Right cardiac atrium (tissue), 5 donors: ENCODE measurements around the gene CCDC30. TPM values are rescaled to one million over a fixed set of nuclear protein-coding genes. Genes with fewer than 3 reads are reported as not detected.

ENCODE experiments used
- ATAC-seq, 2 donors: fragments of 200-7000 bp; cut with Tn5 transposase; one replicate each; pipeline versions ENCODE4 v1.8.0 to v1.9.1; 2020; ENCODE audit warnings: moderate library complexity in 2 of 2, mild to moderate bottlenecking in 1 of 2
- DNase-seq, 3 donors: peaks; one replicate each; pipeline ENCODE4 v3.0.0-alpha.2; 2020
- H3K27ac ChIP-seq: one replicate; pipeline ENCODE4 v1.5.1; 2013; ENCODE audit warnings: mild to moderate bottlenecking, low read length, control low read depth, moderate library complexity
- H3K27me3 ChIP-seq: one replicate; pipeline ENCODE4 v1.6.1; 2013; ENCODE audit not compliant: control insufficient read depth, insufficient read depth
- H3K4me1 ChIP-seq: one replicate; pipeline ENCODE4 v1.6.1; 2013; ENCODE audit warnings: low read length; ENCODE audit not compliant: control insufficient read depth, insufficient read depth
- H3K4me3 ChIP-seq: one replicate; pipeline ENCODE4 v1.5.1; 2013; ENCODE audit warnings: low read length, control low read depth
- H3K9me3 ChIP-seq: one replicate; pipeline ENCODE4 v1.6.1; 2013; ENCODE audit warnings: low read length; ENCODE audit not compliant: control insufficient read depth
- WGBS: extraction: QIAGEN DNeasy Blood & Tissue Kit; methylation state at CpG from one replicate; pipeline ENCODE4 v1.1.7; 2013; 5-methylcytosine and 5-hydroxymethylcytosine counted together
- intact Hi-C, 4 donors: fragments of 100-400 bp; cut with DNase I; formaldehyde crosslinking; loops; one replicate each; pipeline versions ENCODE4 v1.11.0 to v1.14.0; 2022 to 2023
- long read RNA-seq, 4 donors: library from polyadenylated mRNA; unstranded; transcript quantifications; one replicate each; pipeline ENCODE4 v2.0.0, GENCODE V29; 2020 to 2021
- polyA plus RNA-seq: library from polyadenylated mRNA; stranded (reverse); fragments of 200-250 nt; gene quantifications from one replicate; pipeline ENCODE4 v1.2.3, GENCODE V29; 2013
- total RNA-seq, 4 donors: library from RNA; stranded (reverse); fragmentation: NEBNext Ultra II Directional; extraction: Animal tissue kit (Norgen Biotek cat#: 25700); gene quantifications; one replicate each; pipeline ENCODE4 v1.2.1, GENCODE V29; 2021
- donor health status: healthy with polysubstance abuse.
- donor health status: DM: no; HTN: yes; CAD: no.
- donor health status: DM: no; HTN: no; CAD: no.
- donor health status: DM: no; HTN: yes; CAD: no; lungs with severe emphysema.
- donor health status: DM: yes; HTN: yes; CAD: no.

The CCDC30 gene
- total RNA-seq: 1 to 10 TPM; 1.4 to 2.9 (median 2.3) TPM
- polyA plus RNA-seq: 0.61 TPM
- long read RNA-seq, donor 1, partial matches to known transcripts: 1 of 7 reads
- long read RNA-seq, donor 1, other reads (novel, unspliced or antisense): 6 of 7 reads
- long read RNA-seq, donor 2: 0 reads
- long read RNA-seq, donor 3, partial matches to known transcripts: 0 of 1 reads
- long read RNA-seq, donor 3, other reads (novel, unspliced or antisense): 1 of 1 reads
- long read RNA-seq, donor 4: 0 reads

DNA sequence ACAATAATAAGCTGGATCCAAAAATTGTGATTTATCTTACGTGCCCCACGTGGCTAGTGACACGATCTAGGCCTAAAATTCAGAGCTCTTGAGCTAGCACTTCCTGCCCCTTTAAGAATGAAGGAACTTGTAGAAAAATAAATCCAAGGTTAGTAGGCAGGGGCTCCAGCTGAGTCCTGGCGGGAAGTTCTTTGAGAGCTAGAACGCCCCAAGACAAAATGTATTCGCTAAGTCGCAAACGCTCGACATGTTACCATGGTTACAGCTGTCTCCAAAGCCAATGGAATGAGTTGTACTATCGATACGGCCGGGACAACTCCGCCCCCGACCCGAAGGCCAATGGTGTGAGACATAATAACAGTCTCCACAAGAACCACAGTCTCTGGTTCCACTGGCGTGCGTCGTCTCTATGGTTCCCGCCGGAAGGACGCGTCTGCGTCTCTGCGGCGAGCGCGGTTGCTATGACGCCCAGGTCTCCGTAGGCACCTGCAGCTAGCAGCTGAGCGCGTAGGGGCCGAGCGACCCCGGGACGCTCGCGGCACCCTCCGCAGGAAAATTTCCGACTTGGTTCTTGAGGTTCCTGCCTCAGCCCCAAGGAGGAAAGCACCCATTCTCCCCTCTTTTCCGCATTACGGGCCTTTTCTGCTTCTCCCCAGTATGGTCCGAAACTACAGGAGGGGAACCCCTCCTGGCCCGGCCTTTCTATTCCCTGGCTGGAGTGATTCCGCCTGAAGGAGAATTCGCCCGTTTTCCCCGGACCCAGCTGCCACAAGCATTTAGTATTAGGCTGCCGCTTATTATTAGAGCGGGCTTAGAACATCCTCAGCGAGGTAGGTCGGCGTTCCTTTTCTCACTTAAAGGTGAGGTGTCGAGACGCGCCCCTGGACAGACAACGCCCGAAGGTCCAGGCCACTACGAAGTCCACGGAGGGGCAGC lies at the start of gene CCDC30:
CCDC30 (plus strand) TSS at position 459 of the 936 bp plus-strand sequence. CDS start 17,266 bp downstream, outside the sequence.
- Histone ChIP-seq H3K9me3 (no peaks in the 10 kb centered on the region), H3K27me3 (no peaks in the 10 kb centered on the region), H3K27ac (no peak within 1 kb of the TSS), H3K4me1 (no peaks in the 10 kb centered on the region), H3K4me3 (peak within 1 kb of the TSS; percentile 59)
- peak; percentile 96 to 98 (median 96) for DNase-seq
- under 1% methylated on average over 59 of the region's 59 CpGs for WGBS
- intact Hi-C loops: no loop called here
- ATAC-seq: peak; percentile 100

DNA sequence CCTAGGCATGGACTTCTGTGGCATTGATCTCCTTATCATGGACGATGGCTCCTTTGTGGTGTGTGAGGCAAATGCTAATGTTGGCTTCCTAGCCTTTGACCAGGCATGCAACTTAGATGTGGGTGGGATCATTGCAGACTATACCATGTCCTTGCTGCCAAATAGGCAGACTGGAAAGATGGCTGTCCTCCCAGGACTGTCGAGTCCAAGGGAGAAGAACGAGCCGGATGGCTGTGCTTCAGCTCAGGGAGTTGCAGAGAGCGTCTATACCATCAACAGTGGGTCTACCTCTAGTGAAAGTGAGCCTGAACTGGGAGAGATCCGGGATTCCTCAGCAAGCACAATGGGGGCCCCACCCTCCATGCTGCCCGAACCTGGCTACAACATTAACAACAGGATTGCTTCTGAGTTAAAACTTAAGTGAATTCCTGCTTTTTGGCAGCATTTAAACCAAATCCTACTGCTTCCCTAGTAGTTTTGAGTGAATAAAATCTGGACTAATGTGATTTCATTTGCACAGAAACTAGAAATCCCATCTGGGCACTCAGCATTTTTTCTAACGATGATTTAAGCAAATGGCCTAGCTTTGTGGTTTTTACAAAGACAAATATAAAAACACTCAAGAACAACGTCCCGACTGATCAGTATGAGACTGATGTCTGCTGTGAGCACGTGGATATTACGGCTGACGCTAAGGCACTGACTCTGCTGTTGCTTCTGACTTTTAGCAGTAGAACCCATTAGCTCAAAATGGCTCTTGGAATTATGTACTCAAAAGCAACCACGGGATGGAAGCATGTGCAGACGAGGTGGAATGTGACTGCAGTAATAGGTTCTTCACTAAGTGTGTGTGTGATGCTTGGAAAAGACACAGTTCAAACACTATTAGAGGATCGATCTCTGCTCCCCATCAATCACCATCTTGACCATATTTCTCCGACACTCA lies 48.3 kb upstream of the CCDC30 start:
- Histone ChIP-seq H3K9me3 (no peaks in the 10 kb centered on the region), H3K4me1 (peaks cover 6% of the 10 kb centered on the region), H3K27ac (no peak overlapping the region), H3K4me3 (no peak overlapping the region), H3K27me3 (no peaks in the 10 kb centered on the region)
- intact Hi-C loops: no loop called here
- ATAC-seq (no peak), DNase-seq (no peak)
- 86% methylated on average over 17 of the region's 17 CpGs for WGBS

DNA sequence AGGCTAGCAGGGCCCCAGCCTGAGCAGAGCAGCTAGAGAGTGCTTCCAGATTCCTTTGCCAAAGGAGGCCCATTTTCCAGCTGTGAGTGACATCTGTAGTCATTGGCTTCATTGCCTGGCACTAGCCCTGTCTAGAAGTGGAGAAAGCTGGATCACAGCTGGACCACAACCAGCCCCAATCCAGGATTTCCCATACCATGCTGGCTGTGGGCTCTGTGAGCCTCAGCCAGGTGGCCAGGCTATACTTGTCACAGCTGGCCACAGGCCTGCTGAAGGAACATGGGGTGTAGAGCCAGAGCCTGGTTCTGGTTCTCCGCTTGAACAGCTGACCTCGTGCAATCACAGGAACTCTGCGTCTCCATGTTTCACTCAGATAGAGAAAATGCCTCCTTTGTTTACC lies 45.9 kb upstream of the CCDC30 start:
- Histone ChIP-seq H3K9me3 (no peaks in the 10 kb centered on the region), H3K27ac (no peak overlapping the region), H3K27me3 (no peaks in the 10 kb centered on the region), H3K4me3 (no peak overlapping the region), H3K4me1 (peaks cover 10% of the 10 kb centered on the region)
- intact Hi-C loops: no loop called here
- 58% methylated on average over 3 of the region's 3 CpGs for WGBS
- DNase-seq: peak in 2 of 3 donors; percentile 44 to 59
- no peak for ATAC-seq

DNA sequence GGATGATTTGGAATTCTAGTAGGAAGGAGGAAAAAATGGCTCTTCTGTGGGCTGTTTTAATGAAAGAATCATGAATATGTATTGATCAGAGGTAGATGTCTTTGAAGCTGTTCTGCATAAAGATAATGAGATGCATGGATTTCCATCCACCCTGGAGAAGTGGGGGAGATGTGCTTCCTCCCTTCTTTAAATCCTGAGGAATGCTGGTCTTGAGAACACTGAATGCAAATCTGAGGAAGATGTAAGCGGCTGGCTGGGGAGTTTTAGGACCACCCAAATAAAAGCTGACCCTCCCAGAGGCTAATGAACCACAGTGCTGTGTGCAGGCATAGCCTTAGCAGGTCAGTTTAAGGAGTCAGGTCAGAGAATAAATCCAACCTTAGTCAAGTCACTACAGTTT lies 44.6 kb upstream of the CCDC30 start:
- Histone ChIP-seq H3K27ac (no peak overlapping the region), H3K4me3 (no peak overlapping the region), H3K9me3 (no peaks in the 10 kb centered on the region), H3K27me3 (no peaks in the 10 kb centered on the region), H3K4me1 (peaks cover 10% of the 10 kb centered on the region)
- no peak for DNase-seq
- intact Hi-C loops: no loop called here
- ATAC-seq: no peak
- 98% methylated on average over 1 of the region's 1 CpG for WGBS

GRCh38 chr1:42419126-42419821 lies 43.8 kb upstream of the CCDC30 start:
- ATAC-seq (peak; percentile 78 to 83), DNase-seq (peak; percentile 56 to 72 (median 70))
- H3K9me3 ChIP-seq: no peaks in the 10 kb centered on the region
- H3K27me3 ChIP-seq: no peaks in the 10 kb centered on the region
- no peak overlapping the region for H3K4me3 ChIP-seq
- H3K4me1 ChIP-seq: peaks cover 10% of the 10 kb centered on the region
- intact Hi-C loops: no loop called here
- 50% methylated on average over 5 of the region's 5 CpGs for WGBS
- peak overlapping the region; percentile 56 for H3K27ac ChIP-seq

DNA sequence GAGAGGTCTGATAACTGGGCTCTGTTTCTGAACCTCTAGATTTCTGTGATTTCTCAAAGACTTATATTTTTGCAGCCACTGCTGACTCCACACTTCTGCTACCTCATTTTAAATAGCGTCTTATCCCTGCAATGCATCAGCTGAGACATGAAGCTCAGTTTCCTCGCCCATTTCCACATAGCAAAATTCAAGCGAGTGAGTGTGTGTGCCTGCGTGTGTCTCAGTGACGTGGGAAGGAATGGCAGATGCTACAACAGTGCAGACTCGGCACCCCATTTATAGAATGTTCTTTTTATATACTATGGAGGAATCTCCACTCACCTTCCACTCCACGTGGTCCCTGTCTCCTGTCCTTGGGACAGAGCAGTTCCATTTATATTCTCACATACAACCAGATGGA lies 43.0 kb upstream of the CCDC30 start:
- DNase-seq: no peak
- 54% methylated on average over 7 of the region's 7 CpGs for WGBS
- H3K27me3 ChIP-seq: no peaks in the 10 kb centered on the region
- H3K9me3 ChIP-seq: no peaks in the 10 kb centered on the region
- H3K4me3 ChIP-seq: no peak overlapping the region
- intact Hi-C loops: no loop called here
- ATAC-seq: peak in 1 of 2 donors; percentile 53
- peak overlapping the region; percentile 74 for H3K27ac ChIP-seq
- peaks cover 10% of the 10 kb centered on the region for H3K4me1 ChIP-seq

- H3K9me3 ChIP-seq: no peaks in the 10 kb centered on the region
- peak; percentile 43 to 62 (median 60) for DNase-seq
- peak overlapping the region; percentile 20 for H3K27ac ChIP-seq
- 11% methylated on average over 10 of the region's 10 CpGs for WGBS
- H3K4me1 ChIP-seq: peaks cover 10% of the 10 kb centered on the region
- intact Hi-C loops: no loop called here
- no peaks in the 10 kb centered on the region for H3K27me3 ChIP-seq
- H3K4me3 ChIP-seq: no peak overlapping the region
- peak; percentile 60 to 73 for ATAC-seq
Measured at GRCh38 chr1:42420911-42421585, 42.0 kb upstream of the CCDC30 start.

- 55% methylated on average over 9 of the region's 9 CpGs for WGBS
Measured at GRCh38 chr1:42422737-42423136, 40.3 kb upstream of the CCDC30 start.

DNA sequence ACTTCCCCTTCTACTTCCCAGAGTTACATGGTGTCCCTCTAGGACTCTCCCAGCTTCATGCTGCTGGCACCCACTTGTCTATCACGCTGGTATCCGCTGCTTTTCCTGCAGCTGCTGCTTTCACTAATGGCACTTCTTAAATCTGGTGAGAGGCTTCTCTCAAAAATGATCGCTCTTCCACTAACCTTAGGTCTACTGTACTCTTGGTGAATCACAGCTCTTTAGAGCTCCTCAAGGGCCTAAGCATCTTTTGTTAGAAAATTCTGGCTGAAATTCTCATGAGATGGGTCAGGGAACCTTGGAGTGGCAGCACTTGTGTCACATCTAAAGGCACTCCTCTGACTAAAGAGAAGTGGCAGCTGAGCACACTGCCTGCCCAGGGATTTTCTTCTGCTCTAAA lies 39.4 kb upstream of the CCDC30 start:
- no peak for DNase-seq
- Histone ChIP-seq H3K9me3 (no peaks in the 10 kb centered on the region), H3K27ac (no peak overlapping the region), H3K4me1 (peaks cover 10% of the 10 kb centered on the region), H3K4me3 (no peak overlapping the region), H3K27me3 (no peaks in the 10 kb centered on the region)
- intact Hi-C loops: no loop called here
- WGBS: 52% methylated on average over 3 of the region's 3 CpGs
- ATAC-seq: no peak

More at GRCh38 chr1:42422737-42423136, 40.3 kb upstream of the CCDC30 start:
- DNase-seq (no peak), ATAC-seq (no peak)
- no peak overlapping the region for H3K27ac ChIP-seq
- H3K27me3 ChIP-seq: no peaks in the 10 kb centered on the region
- peaks cover 10% of the 10 kb centered on the region for H3K4me1 ChIP-seq
- intact Hi-C loops: no loop called here
- H3K9me3 ChIP-seq: no peaks in the 10 kb centered on the region
- H3K4me3 ChIP-seq: no peak overlapping the region

DNA sequence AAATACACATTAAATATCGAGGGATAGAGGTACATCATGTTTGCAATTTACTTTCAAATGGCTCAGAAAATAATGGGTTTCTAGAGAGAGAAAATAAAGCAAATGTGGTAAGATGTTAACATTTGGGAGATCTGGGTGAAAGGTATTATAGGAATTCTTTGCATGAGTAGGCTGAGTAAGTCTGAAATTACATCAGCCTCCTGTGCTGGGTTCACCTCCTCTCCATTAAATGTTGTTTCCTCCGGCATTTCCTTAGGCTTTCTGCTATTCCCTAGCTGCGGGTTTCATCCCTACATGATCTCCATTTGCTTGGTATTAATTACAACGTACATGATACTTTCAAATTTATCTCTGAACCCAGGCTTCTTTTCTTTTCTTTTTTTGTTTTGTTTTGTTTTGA lies 38.9 kb upstream of the CCDC30 start:
- Histone ChIP-seq H3K27me3 (no peaks in the 10 kb centered on the region), H3K9me3 (no peaks in the 10 kb centered on the region), H3K4me3 (no peak overlapping the region), H3K27ac (no peak overlapping the region), H3K4me1 (peaks cover 10% of the 10 kb centered on the region)
- intact Hi-C loops: no loop called here
- no peak for ATAC-seq
- DNase-seq: no peak
- 79% methylated on average over 4 of the region's 4 CpGs for WGBS
